Endothelial cell of hepatic sinusoid (primary cell): ENCODE results near the gene HES2.
"Not testable (repeated sequence)": the region's sequence is repeated elsewhere in the genome, so short reads cannot be mapped to it uniquely, and the experiment has no call there.

ENCODE experiments used
- in situ Hi-C: cut with HindIII; loops from 2 replicates; pipeline ENCODE4 v1.10.0; 2017; ENCODE audit warnings: low sequenced_read_pairs

The HES2 gene

GRCh38 chr1:6392809-6393399, 26.8 kb downstream of the HES2 start:
- in situ Hi-C loops, result no loop called here

GRCh38 chr1:6391951-6392808, 27.5 kb downstream of the HES2 start:
- in situ Hi-C loops, result no loop called here

GRCh38 chr1:6389971-6390370, 29.7 kb downstream of the HES2 start:
- in situ Hi-C loops, result no loop called here

GRCh38 chr1:6386371-6386949, 33.3 kb downstream of the HES2 start:
- in situ Hi-C loops, result no loop called here

GRCh38 chr1:6385488-6386191, 34.1 kb downstream of the HES2 start:
- in situ Hi-C loops, result no loop called here

GRCh38 chr1:6384962-6385361, 34.8 kb downstream of the HES2 start:
- in situ Hi-C loops, result no loop called here

- in situ Hi-C loops, result no loop called here
These were observed 35.6 kb downstream of the HES2 start for GRCh38 chr1:6384135-6384534.

- in situ Hi-C loops, result no loop called here
These were observed 39.7 kb downstream of the HES2 start for GRCh38 chr1:6380037-6380436.

- in situ Hi-C loops, result no loop called here
These were observed 41.5 kb downstream of the HES2 start for GRCh38 chr1:6378096-6378746.

GRCh38 chr1:6373961-6374720, 45.6 kb downstream of the HES2 start:
- in situ Hi-C loops, result no loop called here

- in situ Hi-C loops, result not testable (repeated sequence)
These were observed 47.5 kb downstream of the HES2 start for GRCh38 chr1:6372236-6372635.

GRCh38 chr1:6370006-6370405, 49.7 kb downstream of the HES2 start:
- in situ Hi-C loops, result no loop called here

GRCh38 chr1:6367381-6368012, 52.2 kb downstream of the HES2 start:
- in situ Hi-C loops, result loop anchor here (5.0 to 10.0 kb wide), 2 partner anchors 35 to 123 kb away; partner anchors contain the start of gene HES3

GRCh38 chr1:6365047-6365446, 54.7 kb downstream of the HES2 start:
- in situ Hi-C loops, result loop anchor here (5.0 to 10.0 kb wide), 2 partner anchors 33 to 120 kb away; partner anchors contain the start of gene HES3

- in situ Hi-C loops, result loop anchor here (5.0 to 10.0 kb wide), 2 partner anchors 69 to 118 kb away; partner anchors contain the start of gene HES3
These were observed 56.4 kb downstream of the HES2 start for GRCh38 chr1:6363085-6363884.
